Endometrial microvascular endothelial cells (primary cell): Measurements from ENCODE around the gene GUCA2A. TPM values are rescaled to one million over a fixed set of nuclear protein-coding genes. Genes with fewer than 3 reads are reported as not detected.

ENCODE experiments used
- total RNA-seq: library from RNA; depleted of rRNA; stranded (reverse); fragments of >200 nt; gene quantifications from one replicate; pipeline ENCODE4 v1.2.3, GENCODE V29; 2015; ENCODE audit errors: inconsistent ontology term

GUCA2A gene
- total RNA-seq, 1 donor from 2014 or later = not detected

Other genes starting within 250 kb of the GUCA2A start
- 4.4 TPM for gene HIVEP3, start 245.8 kb downstream of the GUCA2A start, total RNA-seq
- not detected for gene GUCA2B, start 11.3 kb downstream of the GUCA2A start, total RNA-seq
- 16.3 TPM for gene FOXJ3, start 170.5 kb upstream of the GUCA2A start, total RNA-seq
- gene RIMKLA, start 216.0 kb upstream of the GUCA2A start, total RNA-seq = not detected